Measurements from ENCODE around the gene PHLDB1.

DNA sequence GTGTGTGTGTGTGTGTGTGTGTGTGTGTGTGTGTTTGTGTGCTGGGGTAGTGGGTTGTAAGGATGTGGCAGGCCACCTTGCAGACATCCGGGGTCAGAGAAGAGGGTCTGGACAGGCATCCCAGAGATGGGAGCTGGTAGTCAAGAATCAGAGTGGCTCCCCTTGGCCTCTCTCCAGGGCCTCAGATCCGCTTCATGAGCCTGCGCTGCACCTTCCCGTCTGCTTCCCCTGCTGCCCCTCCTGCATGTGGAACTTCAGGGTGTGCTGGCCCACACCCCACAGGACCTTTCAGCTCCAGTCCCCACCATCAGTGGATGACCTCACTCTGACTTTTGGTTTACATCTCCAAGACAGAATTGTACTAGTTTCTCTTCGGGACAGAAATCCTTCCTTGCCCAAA, 40.9 kb downstream of the PHLDB1 start:
- TF ChIP-seq, protein P1, sequence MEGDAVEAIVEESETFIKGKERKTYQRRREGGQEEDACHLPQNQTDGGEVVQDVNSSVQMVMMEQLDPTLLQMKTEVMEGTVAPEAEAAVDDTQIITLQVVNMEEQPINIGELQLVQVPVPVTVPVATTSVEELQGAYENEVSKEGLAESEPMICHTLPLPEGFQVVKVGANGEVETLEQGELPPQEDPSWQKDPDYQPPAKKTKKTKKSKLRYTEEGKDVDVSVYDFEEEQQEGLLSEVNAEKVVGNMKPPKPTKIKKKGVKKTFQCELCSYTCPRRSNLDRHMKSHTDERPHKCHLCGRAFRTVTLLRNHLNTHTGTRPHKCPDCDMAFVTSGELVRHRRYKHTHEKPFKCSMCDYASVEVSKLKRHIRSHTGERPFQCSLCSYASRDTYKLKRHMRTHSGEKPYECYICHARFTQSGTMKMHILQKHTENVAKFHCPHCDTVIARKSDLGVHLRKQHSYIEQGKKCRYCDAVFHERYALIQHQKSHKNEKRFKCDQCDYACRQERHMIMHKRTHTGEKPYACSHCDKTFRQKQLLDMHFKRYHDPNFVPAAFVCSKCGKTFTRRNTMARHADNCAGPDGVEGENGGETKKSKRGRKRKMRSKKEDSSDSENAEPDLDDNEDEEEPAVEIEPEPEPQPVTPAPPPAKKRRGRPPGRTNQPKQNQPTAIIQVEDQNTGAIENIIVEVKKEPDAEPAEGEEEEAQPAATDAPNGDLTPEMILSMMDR (IDR thresholded peaks at IDR 0.05): no peak
- TF ChIP-seq POLR2A (IDR thresholded peaks at IDR 0.05): no peak
